ENCODE results near the gene WDR4.

DNA sequence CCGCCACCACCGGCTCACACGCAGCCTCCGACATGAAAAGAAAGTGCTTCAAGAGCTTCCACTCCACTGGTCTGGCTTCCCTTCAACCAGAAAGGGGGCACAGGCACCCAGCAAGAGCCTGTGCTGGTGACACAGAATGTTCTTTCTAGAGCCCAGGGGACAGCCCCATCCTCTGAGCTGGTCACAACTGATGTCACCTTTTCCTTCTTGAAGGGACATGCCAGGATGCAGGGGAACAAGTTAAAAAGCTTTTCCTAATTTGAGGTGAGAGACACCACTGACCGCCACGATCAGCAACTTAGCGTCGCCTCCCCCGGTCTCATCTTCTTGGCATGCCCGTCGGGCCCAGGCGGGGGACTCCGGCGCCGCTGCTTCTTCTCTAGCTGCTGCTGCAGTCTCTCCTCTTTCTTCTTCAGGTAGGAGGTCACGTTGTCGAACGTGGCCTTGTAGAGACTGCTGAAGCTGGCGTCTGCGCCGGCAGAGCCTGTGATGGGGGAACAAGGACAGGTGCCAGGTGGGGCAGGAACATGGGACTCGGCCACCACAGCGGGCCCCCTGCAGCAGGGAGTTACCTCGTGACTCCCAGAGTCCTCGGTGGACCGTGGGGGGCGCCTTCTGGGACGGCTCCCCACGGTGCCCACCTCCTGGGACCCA lies 29.5 kb downstream of the WDR4 start:
- TF ChIP-seq CEBPB (IDR thresholded peaks at IDR 0.05; ENCODE audit: low read depth, low read length) (no peak), MAFK (IDR thresholded peaks at IDR 0.05; ENCODE audit: low read depth, low read length) (no peak), POLR2A (IDR thresholded peaks at IDR 0.05; ENCODE audit: low read depth, low read length) (no peak)
- TF ChIP-seq, protein P1, sequence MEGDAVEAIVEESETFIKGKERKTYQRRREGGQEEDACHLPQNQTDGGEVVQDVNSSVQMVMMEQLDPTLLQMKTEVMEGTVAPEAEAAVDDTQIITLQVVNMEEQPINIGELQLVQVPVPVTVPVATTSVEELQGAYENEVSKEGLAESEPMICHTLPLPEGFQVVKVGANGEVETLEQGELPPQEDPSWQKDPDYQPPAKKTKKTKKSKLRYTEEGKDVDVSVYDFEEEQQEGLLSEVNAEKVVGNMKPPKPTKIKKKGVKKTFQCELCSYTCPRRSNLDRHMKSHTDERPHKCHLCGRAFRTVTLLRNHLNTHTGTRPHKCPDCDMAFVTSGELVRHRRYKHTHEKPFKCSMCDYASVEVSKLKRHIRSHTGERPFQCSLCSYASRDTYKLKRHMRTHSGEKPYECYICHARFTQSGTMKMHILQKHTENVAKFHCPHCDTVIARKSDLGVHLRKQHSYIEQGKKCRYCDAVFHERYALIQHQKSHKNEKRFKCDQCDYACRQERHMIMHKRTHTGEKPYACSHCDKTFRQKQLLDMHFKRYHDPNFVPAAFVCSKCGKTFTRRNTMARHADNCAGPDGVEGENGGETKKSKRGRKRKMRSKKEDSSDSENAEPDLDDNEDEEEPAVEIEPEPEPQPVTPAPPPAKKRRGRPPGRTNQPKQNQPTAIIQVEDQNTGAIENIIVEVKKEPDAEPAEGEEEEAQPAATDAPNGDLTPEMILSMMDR (conservative IDR thresholded peaks at IDR 0.05; ENCODE audit: low read depth, low read length) = no peak
